Gastrocnemius medialis (tissue), 4 donors: Measurements from ENCODE around the gene SEPTIN11.

ENCODE experiments used
- CTCF ChIP-seq, 5 experiments: fragments of 450-650 bp in 3 of 5; fragments of 200-600 bp in 2 of 5; sonication (generic) in 2 of 5; IDR thresholded peaks in 4 of 5; conservative IDR thresholded peaks in 1 of 5; 1 replicate in 4 of 5; 2 replicates in 1 of 5; pipeline ENCODE4 v1.5.1; 2016 to 2019; ENCODE audit warnings: antibody characterized with exemption in 5 of 5, mild to moderate bottlenecking in 3 of 5, moderate library complexity in 3 of 5
- POLR2A ChIP-seq, 2 donors: fragments of 450-650 bp; IDR thresholded peaks; one replicate each; pipeline ENCODE4 v1.6.1; 2017; ENCODE audit warnings: antibody characterized with exemption in 2 of 2, mild to moderate bottlenecking in 2 of 2, moderate library complexity in 2 of 2

- TF ChIP-seq POLR2A (IDR thresholded peaks at IDR 0.05) (no peak), CTCF (IDR thresholded peaks at IDR 0.05 in 4 of 5, conservative IDR thresholded peaks at IDR 0.05 in 1 of 5) (no peak)
Observed at GRCh38 chr4:76952656-76953582, 3.4 kb downstream of the SEPTIN11 start.
